Chondrocyte (in vitro differentiated cells): ENCODE measurements around the gene STAMBP. TPM values are rescaled to one million over a fixed set of nuclear protein-coding genes. Genes with fewer than 3 reads are reported as not detected.

Experiments used
- DNase-seq: peaks from one replicate; pipeline ENCODE4 v3.0.0; 2021; ENCODE audit warnings: mixed read lengths, low spot score
- H3K27ac Mint-ChIP-seq: one replicate; pipeline ENCODE4 v1.8.0; 2021; ENCODE audit warnings: mild to moderate bottlenecking, moderate library complexity, mixed read lengths; ENCODE audit not compliant: unreplicated experiment
- H3K27me3 Mint-ChIP-seq: 2 replicates; pipeline ENCODE4 v1.8.0; 2021; ENCODE audit warnings: low read depth, mixed read lengths
- H3K36me3 Mint-ChIP-seq: 2 replicates; pipeline ENCODE4 v1.8.0; 2021; ENCODE audit warnings: low read depth, mixed read lengths
- H3K4me1 Mint-ChIP-seq: 2 replicates; pipeline ENCODE4 v1.8.0; 2021; ENCODE audit warnings: low read depth, mild to moderate bottlenecking, mixed read lengths
- H3K4me3 Mint-ChIP-seq: one replicate; pipeline ENCODE4 v1.8.0; 2021; ENCODE audit warnings: mild to moderate bottlenecking, moderate library complexity, mixed read lengths; ENCODE audit not compliant: unreplicated experiment
- H3K9me3 Mint-ChIP-seq: 2 replicates; pipeline ENCODE4 v1.8.0; 2021; ENCODE audit warnings: low read depth, mixed read lengths
- total RNA-seq: library from RNA; stranded (reverse); gene quantifications from 3 replicates; pipeline ENCODE4 v1.2.1, GENCODE V29; 2021
- TF ChIP-seq, protein P1 (sequence below): fragments of 200-600 bp; sonication (generic); IDR thresholded peaks from 2 replicates; pipeline ENCODE4 v1.5.0; 2021; ENCODE audit warnings: antibody characterized with exemption, mild to moderate bottlenecking, moderate library complexity

Gene STAMBP
- total RNA-seq, 1 donor from 2014 or later: 32.1 TPM

DNA sequence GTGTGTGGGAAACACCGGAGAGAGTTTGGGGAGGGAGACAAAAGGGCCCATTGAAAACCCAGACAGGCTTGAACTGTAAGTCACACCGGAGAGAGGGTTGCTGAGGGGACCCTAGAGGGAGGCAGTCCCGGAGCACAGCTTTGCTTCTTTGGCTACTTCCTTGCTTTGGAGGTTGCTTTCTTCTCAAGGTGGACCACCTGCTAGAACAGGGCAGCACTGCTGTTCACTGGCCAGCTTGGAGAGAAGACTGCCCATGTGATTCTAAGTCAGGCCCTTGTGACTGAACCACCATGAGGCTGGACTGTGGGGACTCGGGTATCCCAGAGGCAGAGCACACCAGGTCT, 68.5 kb downstream of the STAMBP start:
- DNase-seq: no peak
- Mint-ChIP-seq H3K27ac (peak overlapping the region; percentile 95), H3K9me3 (no peaks in the 10 kb centered on the region), H3K36me3 (peaks cover 31% of the 10 kb centered on the region), H3K4me3 (peak overlapping the region; percentile 93), H3K27me3 (no peaks in the 10 kb centered on the region), H3K4me1 (peaks cover 90% of the 10 kb centered on the region)
- TF ChIP-seq, protein P1, sequence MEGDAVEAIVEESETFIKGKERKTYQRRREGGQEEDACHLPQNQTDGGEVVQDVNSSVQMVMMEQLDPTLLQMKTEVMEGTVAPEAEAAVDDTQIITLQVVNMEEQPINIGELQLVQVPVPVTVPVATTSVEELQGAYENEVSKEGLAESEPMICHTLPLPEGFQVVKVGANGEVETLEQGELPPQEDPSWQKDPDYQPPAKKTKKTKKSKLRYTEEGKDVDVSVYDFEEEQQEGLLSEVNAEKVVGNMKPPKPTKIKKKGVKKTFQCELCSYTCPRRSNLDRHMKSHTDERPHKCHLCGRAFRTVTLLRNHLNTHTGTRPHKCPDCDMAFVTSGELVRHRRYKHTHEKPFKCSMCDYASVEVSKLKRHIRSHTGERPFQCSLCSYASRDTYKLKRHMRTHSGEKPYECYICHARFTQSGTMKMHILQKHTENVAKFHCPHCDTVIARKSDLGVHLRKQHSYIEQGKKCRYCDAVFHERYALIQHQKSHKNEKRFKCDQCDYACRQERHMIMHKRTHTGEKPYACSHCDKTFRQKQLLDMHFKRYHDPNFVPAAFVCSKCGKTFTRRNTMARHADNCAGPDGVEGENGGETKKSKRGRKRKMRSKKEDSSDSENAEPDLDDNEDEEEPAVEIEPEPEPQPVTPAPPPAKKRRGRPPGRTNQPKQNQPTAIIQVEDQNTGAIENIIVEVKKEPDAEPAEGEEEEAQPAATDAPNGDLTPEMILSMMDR: no peak

DNA sequence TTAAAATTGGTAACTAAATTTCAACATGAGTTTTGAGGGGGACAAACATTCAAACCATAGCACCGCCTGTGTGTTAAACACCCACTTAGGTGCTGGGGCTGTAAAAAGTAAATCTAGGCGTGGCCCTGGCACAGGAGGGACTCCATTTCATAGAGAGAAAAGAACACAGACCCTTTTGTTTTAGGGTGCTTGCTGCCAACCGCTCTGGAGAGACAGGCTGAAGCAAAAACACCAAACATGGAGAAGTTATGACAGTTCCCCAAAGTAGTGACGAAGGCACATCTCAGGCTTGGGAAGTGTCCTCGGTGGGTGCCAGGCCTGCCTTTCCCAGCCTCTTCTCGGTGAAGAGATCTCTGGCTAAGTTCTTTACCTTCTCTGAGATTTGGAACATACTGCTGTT, 69.2 kb downstream of the STAMBP start:
- Mint-ChIP-seq H3K36me3 (peaks cover 38% of the 10 kb centered on the region), H3K4me3 (peak overlapping the region; percentile 93), H3K9me3 (no peaks in the 10 kb centered on the region), H3K4me1 (peaks cover 90% of the 10 kb centered on the region), H3K27ac (peak overlapping the region; percentile 95), H3K27me3 (no peaks in the 10 kb centered on the region)
- TF ChIP-seq, protein P1: no peak
- no peak for DNase-seq

DNA sequence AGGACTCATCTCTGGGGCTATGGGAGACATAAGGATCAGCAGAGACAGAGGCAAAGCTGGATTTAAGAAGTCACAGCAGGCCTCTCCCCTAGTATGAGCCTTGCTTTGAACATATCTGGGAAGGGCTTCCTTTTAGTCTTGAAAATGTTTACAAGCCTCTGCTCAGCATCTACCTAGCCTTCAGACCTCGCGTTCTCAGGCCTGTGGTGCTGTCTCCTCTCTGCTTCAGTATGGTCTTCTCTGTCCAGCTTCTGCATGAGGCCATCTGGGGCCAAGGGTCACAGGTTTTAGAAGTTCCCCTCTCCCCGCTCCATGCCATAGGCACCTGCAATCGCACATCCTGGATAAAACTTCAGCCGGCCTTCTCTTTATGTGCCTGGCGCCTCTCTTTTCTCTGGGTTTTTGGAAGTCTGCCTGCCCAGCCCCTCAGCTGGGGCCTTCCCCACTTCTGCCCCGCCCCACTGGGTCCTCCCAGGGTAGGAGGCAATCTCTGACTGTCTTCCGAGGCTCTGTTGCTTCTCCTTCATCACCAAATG, 71.1 kb downstream of the STAMBP start:
- no peaks in the 10 kb centered on the region for H3K27me3 Mint-ChIP-seq
- DNase-seq: no peak
- peak overlapping the region; percentile 74 for H3K27ac Mint-ChIP-seq
- peaks cover 73% of the 10 kb centered on the region for H3K4me1 Mint-ChIP-seq
- peaks cover 35% of the 10 kb centered on the region for H3K36me3 Mint-ChIP-seq
- H3K9me3 Mint-ChIP-seq: no peaks in the 10 kb centered on the region
- TF ChIP-seq, protein P1: no peak
- H3K4me3 Mint-ChIP-seq: peak overlapping the region; percentile 33

DNA sequence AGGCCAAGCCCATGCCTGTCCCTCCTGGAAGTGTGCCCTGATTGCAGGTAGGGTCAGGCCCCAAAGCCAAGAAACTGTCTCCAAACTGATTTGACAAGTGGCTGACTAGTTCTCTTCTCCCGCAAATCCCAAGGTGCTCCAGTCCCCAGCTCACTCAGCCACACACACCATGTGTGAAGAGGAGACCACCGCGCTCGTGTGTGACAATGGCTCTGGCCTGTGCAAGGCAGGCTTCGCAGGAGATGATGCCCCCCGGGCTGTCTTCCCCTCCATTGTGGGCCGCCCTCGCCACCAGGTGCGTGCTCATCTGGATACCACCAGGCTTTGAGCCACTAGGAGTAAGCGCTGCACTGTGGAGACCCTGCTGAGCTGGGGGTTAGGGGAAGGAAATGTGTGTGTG, 72.4 kb downstream of the STAMBP start:
- DNase-seq: no peak
- H3K27ac Mint-ChIP-seq: peak overlapping the region; percentile 23
- H3K4me3 Mint-ChIP-seq: no peak overlapping the region
- H3K36me3 Mint-ChIP-seq: peaks cover 35% of the 10 kb centered on the region
- no peaks in the 10 kb centered on the region for H3K27me3 Mint-ChIP-seq
- TF ChIP-seq, protein P1: no peak
- no peaks in the 10 kb centered on the region for H3K9me3 Mint-ChIP-seq
- peaks cover 60% of the 10 kb centered on the region for H3K4me1 Mint-ChIP-seq

DNA sequence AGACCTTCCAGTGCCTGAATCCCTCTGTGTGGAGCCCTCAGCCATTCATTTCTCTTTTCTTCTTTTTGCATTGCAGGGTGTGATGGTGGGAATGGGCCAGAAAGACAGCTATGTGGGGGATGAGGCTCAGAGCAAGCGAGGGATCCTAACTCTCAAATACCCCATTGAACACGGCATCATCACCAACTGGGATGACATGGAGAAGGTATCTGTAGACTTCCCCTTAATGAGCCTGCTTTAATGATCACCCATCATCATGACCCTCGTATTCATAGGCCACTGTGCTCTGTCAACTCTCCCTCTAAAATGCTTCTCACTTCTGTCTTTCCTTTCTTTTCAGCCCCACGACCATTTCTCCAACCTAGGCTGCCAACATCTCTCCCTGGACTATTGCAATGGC, 73.5 kb downstream of the STAMBP start:
- DNase-seq: no peak
- H3K9me3 Mint-ChIP-seq: no peaks in the 10 kb centered on the region
- TF ChIP-seq, protein P1: no peak
- no peak overlapping the region for H3K4me3 Mint-ChIP-seq
- H3K4me1 Mint-ChIP-seq: peaks cover 53% of the 10 kb centered on the region
- no peaks in the 10 kb centered on the region for H3K27me3 Mint-ChIP-seq
- peak overlapping the region; percentile 63 for H3K27ac Mint-ChIP-seq
- H3K36me3 Mint-ChIP-seq: peaks cover 34% of the 10 kb centered on the region
